Fibroblast of gingiva (primary cell): ENCODE measurements around the gene PLRG1.

Experiments used
- DNase-seq: peaks from one replicate; pipeline ENCODE4 v3.0.0-alpha.2; 2011; ENCODE audit warnings: low read depth

Gene PLRG1

DNA sequence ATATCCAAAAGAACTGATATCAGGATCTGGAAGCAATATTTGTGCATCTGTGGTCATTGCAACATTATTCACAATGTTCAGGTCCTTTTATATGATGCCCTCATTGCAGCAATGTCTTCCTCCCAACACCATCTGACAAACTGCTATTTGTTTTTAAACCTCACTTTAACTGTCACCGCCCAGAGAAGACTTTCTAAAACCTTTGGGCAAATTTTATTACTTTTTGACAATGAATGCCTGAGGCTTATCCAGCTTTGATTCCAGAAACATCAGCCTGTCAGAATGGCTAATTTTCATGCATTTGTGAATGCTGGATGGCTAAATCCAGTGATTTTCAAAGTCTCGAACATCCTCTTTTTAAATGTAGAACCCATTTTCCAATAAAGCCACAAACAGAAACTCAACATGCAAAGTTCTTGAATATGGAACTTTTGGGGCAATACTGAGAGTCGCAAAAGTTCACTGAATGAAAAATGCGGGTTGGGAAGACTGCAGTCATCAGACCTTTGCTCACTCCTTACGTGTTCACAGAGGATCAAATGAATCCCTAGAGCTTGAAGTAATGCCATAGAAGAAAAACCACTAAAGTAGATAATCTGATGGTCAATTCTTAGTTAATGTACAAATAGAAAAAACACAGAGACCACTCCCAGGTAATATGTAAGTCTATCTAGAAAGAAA, 23.1 kb upstream of the PLRG1 start:
- DNase-seq, result no peak

DNA sequence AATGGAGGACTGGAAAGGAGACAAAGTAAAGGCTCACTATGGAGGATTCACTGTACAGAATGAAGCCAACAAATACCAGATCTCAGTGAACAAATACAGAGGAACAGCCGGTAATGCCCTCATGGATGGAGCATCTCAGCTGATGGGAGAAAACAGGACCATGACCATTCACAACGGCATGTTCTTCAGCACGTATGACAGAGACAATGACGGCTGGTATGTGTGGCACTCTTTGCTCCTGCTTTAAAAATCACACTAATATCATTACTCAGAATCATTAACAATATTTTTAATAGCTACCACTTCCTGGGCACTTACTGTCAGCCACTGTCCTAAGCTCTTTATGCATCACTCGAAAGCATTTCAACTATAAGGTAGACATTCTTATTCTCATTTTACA, 19.4 kb upstream of the PLRG1 start:
- no peak for DNase-seq

DNA sequence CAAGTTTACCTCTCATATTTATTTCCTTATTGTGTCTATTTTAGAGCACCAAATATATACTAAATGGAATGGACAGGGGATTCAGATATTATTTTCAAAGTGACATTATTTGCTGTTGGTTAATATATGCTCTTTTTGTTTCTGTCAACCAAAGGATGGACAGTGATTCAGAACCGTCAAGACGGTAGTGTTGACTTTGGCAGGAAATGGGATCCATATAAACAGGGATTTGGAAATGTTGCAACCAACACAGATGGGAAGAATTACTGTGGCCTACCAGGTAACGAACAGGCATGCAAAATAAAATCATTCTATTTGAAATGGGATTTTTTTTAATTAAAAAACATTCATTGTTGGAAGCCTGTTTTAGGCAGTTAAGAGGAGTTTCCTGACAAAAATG, 18.8 kb upstream of the PLRG1 start:
- DNase-seq, result no peak

DNA sequence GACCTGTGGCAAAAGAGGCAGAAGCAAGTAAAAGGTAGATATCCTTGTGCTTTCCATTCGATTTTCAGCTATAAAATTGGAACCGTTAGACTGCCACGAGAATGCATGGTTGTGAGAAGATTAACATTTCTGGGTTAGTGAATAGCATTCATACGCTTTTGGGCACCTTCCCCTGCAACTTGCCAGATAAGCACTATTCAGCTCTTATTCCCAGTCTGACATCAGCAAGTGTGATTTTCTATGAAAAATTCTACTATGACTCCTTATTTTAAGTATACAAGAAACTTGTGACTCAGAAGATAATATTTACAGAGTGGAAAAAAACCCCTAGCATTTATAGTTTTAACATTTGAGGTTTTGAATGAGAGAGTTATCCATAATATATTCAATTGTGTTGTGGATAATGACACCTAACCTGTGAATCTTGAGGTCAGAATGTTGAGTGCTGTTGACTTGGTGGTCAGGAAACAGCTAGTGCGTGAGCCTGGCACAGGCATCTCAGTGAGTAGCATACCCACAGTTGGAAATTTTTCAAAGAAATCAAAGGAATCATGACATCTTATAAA, 16.5 kb upstream of the PLRG1 start:
- DNase-seq, result no peak

DNA sequence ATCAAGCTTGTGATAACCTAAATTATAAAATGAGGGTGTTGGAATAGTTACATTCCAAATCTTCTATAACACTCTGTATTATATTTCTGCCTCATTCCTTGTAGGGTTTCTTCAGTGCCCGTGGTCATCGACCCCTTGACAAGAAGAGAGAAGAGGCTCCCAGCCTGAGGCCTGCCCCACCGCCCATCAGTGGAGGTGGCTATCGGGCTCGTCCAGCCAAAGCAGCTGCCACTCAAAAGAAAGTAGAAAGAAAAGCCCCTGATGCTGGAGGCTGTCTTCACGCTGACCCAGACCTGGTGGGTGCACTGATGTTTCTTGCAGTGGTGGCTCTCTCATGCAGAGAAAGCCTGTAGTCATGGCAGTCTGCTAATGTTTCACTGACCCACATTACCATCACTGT, 15.5 kb upstream of the PLRG1 start:
- DNase-seq, result no peak

DNA sequence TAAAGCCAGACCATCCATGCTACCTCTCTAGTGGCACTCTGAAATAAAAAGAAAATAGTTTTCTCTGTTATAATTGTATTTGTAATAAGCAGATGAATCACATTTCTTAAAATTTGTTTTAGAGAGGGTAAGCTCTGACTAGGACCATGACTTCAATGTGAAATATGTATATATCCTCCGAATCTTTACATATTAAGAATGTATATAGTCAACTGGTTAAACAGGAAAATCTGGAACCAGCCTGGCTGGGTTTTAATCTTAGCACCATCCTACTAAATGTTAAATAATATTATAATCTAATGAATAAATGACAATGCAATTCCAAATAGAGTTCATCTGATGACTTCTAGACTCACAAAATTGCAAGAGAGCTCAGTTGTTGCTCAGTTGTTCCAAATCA, 14.1 kb upstream of the PLRG1 start:
- DNase-seq, result no peak

DNA sequence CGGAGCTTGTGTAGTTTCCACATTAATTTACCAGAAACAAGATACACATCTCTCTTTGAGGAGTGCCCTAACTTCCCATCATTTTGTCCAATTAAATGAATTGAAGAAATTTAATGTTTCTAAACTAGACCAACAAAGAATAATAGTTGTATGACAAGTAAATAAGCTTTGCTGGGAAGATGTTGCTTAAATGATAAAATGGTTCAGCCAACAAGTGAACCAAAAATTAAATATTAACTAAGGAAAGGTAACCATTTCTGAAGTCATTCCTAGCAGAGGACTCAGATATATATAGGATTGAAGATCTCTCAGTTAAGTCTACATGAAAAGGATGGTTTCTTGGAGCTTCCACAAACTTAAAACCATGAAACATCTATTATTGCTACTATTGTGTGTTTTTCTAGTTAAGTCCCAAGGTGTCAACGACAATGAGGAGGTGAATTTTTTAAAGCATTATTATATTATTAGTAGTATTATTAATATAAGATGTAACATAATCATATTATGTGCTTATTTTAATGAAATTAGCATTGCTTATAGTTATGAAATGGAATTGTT, 12.6 kb upstream of the PLRG1 start, which contains the start of gene FGB:
Gene FGB, plus strand, starts transcription at position 315 of the 558 bp plus-strand sequence. Its CDS starts 8 bp downstream, at position 323.
- no peak for DNase-seq

DNA sequence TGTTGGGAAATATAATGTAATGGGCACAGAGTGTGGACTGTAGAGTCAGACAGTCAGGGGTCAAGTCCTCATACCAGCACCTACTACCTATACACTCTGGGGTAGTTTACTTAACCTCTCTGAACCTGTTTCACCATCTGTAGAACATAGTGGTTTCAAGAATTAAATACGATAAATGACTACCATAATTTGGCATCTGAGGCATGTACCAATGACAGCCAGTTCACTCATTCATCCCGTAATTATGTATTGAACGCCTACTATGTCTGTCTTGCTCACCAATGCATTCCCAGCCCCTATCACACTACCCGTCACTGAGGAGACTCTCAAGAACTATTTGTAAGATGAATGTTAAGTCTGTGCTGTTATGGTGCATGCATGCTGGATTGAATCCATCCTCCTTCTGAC, 10.6 kb upstream of the PLRG1 start:
- DNase-seq, result no peak

DNA sequence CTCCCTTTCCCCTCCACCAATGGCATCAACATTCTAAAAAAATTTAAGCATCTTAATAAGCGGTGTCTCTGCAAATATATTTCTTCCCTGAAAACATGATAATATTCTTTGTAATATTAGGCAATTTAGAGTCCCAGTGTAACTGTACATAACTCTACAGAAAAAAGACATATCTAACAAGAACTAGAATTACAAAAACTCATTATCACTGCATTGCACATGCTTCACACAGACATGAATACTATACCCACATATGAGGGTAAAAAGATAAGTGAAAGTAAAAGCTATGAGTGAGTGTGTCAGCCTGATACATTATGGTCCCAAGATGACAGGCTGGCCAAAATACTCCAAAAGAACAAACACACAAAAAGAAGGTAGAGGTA, 10.2 kb upstream of the PLRG1 start:
- DNase-seq, result no peak

DNA sequence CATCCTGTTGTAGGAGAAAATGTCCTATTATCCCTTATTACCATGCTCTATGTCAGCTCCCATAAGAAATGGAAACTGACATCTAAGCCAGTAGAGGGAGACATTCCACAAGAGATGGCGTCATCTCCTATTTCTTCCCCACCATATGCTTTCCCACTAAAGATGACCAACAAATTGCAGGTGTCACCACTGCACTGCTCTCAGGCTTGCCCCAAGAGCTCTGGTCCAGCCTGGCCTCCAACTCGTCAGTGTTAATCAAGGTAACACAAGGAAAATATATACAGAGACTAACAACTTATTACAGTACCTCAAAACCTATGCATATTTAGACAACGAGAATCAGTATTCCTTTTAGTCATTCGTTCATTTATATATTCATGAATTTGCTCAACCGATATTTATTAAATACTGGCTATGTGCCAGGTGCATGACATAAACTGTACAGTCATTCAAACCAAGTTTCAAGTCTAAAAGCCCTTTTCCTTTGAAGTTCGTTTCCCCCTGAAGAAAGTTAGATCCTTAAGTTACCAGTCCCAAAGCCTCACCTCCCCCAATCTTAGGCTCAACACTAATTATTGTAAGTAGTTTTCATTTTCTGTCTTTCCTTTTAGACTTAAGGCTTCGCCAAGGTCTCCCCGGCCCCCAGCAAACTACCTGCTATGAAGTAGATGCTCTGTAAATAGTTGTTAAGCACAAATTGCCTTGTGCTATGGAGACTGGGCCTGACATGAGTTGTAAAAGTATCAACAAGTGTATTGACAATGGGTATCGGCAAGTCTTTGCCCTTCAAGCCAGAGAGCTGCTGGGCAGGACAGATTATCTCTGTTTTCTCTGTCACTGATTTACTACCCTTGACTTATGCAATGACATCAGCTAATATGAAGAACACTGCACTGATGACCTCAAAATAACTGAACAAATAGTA, 9.6 kb upstream of the PLRG1 start:
- peak; percentile 33 for DNase-seq

DNA sequence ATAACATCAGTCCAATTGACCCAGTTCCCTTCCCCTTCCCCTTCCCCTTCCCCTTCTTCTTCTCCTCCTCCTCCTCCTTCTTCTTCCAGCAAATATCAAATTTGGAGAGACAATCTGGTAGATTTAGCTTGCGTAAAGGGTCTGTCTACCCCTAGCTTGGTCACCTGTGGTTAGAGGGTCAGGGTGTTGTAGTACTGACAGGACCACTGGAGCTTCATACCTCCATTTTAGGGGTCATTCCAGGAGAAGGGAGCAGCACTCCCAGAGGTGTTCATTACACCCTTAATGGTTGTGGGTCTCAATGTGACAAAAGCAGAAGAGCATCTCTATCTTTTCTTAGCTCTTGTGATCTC, 8.9 kb upstream of the PLRG1 start:
- DNase-seq, result no peak

DNA sequence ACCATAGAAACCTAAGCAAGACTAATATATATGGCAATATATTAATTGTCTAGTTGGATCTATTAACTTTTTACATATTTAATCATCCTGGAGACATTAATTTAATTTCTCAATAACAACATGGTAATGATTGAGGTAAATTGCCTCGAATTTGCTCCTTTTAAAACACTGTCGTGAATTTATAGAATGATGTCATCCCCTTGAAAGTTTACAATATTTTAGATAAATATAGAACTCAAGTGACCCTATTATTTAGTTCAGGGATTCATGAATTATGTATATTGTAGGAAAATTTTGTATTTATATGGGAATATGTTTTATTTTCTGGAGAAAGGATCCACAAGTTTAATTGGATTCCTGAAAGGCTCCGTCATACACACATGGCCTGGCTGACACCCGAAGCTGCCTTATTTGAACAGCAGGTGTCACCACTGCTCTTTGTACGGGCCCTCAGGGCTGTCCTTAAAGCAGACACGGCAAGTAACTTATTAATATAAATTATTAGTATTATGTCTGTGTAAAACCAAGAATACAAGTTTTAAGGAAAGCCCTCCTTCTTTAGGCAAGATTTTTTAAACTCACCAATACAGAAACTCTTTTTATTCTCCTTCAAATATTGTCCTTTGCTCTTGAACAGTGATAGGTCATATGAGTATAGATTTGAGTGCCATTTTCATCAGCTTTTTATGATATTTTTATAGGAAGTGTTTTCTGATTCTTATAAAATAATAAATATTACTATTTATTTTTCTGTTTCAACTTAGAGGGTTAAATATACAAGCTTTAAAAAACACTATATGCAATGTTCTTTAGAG, 1.9 kb upstream of the PLRG1 start:
- DNase-seq, result peak; percentile 76

DNA sequence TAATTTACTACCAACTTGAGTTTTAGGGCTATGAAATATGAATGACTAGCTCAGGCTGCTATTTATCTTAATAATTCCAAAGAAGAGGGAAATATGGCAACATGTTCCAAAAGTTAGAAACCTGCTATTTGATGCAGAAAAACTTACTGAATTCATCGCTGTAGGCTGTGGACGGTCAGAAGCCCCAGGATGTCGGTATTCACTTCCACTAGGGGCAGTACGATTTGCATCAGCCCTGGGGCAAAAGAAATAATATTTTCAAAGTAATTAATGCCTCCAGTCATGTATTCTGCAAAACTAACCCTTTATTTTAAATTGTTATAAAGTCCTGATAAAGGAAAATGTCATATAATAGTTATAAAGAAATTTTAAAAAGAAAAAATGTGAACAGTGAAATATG, 4.5 kb downstream of the PLRG1 start:
- DNase-seq, result no peak

DNA sequence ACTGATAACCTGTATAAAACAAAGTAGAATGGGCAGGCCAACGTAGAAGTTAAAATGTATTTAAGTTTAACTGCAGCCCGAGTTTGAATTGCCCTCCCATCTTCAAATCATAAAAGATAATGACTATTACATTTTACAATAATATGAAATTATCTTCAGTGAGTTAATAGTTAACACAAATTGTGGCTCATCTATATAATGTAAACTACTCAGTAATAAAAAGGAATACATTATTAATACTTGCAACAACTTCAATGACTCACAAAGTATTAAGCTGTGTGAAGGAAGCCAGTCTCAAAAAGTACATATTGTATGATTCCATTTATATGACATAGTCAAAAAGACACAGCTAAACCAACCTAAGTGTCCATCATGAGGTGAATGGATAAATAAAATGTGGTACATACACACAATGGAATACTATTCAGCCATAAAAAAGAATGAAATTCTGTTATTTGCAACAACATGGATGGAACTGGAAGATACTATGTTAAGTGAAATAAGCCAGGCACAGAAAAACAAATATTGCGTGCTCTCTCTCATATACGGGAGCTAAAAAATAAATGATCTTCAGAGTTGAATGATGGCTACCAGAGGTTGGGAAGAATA, 7.8 kb downstream of the PLRG1 start:
- DNase-seq, result no peak

DNA sequence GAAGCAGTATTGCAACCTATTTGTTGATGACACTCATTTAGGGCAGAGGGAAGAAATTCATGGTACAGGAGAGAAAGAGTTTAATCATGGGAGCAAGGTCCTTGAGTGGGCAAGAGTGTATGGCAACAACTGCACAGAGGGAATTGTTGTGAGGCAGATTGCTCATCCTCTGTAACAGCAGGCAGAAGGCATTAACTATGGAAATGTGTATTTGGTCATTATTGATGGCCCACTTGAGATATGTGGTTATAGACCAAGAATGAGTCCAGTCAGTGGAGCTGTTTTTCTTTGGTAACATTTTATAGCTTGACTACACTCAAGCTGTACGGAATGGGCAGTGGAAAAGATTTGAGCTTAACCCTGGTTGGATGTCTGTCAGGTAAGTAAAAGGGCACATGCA, 15.9 kb downstream of the PLRG1 start:
- no peak for DNase-seq

DNA sequence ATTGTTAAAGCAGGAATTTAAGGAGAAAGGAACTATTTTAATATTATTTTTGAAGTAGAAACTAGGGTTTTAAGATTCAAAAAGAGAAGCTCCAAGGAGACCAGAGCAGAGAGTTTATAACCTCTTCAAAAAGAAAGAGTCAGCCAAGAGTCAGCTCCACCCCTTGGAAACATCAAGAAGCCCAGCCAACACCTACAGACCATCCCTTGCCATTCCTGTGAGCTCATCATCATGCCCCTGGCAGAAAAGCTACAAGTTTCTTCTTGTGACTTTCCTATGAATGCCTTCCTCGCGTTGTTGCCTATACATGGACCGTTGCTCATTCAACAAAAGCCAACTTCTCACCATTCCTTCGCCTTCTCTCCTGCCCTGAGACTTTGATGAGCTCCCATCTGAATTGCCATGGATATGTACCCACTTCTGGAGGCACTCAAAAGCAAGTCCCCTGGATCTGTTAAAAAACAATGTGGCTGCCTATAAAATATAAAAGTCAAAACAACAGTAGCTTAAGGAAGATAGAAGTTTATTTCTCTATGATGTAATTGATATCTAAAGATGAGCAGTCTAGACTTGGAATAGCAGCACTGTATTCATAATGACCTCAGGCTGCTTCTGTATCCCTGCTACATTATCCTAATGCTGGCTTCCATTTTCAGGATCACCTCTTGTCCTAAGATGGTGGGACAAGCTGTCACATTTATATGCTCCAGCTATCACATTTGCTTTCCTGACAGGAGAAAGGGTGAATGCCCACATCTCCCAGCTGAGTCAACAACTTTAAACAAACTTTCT, 20.3 kb downstream of the PLRG1 start:
- no peak for DNase-seq

DNA sequence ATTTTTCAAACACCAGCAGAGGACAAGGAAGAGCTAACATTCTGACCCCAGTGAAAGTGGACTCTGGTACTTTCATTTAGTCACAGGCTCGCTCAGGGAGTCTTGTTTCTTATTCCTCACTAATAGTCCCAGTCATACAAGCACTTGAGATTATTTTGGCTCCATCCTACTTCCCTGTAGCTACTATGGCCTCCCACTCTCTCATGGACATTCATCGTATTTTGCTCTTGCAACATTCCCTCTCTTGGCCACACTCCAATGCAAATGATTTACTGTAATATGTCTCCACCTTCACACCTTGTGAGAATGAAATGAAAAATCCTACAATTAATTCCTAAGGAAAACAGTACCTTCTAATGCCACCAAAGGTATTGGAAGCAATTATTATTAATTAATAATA, 21.3 kb downstream of the PLRG1 start:
- no peak for DNase-seq

DNA sequence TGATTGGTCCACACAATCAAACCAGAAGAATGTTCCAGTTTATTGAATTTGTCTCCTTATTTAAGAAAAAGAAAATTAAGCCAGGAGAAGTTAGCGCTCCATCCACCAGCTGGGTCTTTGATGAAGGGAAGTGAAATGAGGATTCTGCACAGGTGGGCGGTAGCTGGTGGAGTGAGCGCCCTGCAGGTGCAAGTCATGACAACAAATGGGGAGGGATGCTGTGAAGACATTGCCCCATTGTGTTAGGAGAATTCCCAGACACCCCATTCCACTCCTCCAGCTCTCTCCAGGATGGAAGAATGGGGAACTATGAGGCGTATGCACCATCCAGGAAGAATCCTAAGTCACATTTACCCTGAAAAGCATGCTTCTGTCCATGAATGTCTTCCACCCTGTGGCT, 22.9 kb downstream of the PLRG1 start:
- DNase-seq, result no peak

DNA sequence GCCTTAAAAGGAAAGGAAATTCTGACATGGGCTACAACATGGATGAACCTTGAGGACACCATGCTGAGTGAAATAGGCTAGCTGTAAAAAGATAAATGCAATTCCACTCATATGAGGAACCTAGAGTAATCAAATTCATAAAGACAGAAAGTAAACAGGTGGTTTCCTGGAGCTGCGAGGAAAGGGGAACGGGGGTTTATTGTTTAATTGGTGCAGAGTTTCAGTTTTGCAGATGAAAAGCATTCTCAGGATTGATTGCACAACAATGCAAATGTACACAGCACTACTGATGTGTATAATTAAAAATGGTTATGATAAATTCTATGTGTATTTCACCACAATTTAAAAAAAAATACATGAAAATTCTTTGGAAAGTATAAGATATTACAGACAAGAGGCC, 24.0 kb downstream of the PLRG1 start:
- DNase-seq, result no peak

DNA sequence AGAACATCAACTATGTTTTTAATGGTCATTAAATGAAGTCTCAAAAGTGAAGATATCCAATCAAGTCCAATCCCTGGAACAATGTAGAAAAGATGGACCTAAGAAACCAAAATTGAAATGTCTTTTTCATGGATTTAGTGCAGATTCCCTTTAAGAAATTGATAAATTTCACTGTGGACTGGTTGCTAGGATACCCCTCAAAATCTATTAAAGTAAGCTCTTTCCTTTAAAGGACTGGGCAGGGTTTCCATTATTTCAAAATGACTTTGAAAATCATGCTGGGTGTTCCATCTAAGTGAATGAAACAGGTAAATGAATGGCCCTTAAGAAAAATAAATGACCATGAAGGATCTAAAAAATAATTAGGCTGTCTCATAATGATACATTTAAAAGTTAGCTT, 28.6 kb downstream of the PLRG1 start:
- no peak for DNase-seq

DNA sequence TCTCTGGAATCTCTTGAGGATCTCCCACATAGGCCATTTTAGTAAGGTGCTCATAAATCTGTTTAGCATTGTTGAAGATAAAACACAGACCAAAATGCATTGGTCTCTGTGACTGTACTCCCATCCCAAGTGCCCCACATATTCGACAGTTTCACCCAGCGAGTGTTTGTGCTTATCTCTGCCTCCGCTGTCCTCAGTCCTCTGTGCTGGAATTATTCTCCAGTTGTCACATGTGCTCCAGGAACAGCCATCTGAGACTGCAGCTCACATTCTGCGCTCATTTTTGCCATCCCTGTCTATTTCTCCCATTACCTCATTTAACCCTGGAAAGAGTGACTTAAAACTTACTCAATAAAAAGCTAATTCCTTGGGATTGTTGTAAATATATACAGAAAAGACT, 31.0 kb downstream of the PLRG1 start:
- no peak for DNase-seq
